GM12878 (cell line): Measurements from ENCODE around the gene KIF11. TPM values are rescaled to one million over a fixed set of nuclear protein-coding genes. Genes with fewer than 3 reads are reported as not detected.

Source experiments
- BHLHE40 ChIP-seq, 2 experiments: fragments of 450-650 bp in 1 of 2; IDR thresholded peaks; 2 replicates each; pipeline ENCODE4 v1.6.1; 2011 to 2017; ENCODE audit warnings: low read depth in 2 of 2, borderline replicate concordance in 1 of 2, improper control_type of control experiment in 1 of 2, low read length in 1 of 2, mild to moderate bottlenecking in 1 of 2
- BRCA1 ChIP-seq: IDR thresholded peaks from 2 replicates; pipeline ENCODE4 v1.6.1; 2011; ENCODE audit warnings: low read depth, low read length, improper control_type of control experiment
- CREB1 ChIP-seq: IDR thresholded peaks from 2 replicates; pipeline ENCODE4 v1.6.1; 2012; ENCODE audit warnings: low read depth, mild to moderate bottlenecking, inconsistent platforms
- E4F1 ChIP-seq: fragments of 450-650 bp; IDR thresholded peaks from 2 replicates; pipeline ENCODE4 v1.6.1; 2018; ENCODE audit warnings: borderline replicate concordance, mild to moderate bottlenecking; ENCODE audit not compliant: partially characterized antibody
- MTA2 ChIP-seq: fragments of 450-650 bp; IDR thresholded peaks from 2 replicates; pipeline ENCODE4 v1.6.1; 2016; ENCODE audit warnings: low read depth, mild to moderate bottlenecking, moderate library complexity
- MXI1 ChIP-seq: fragments of 150-350 bp; IDR thresholded peaks from 2 replicates; pipeline ENCODE4 v1.6.1; 2011; ENCODE audit warnings: low read depth, mild to moderate bottlenecking, inconsistent platforms, low read length, improper control_type of control experiment
- RCOR1 ChIP-seq: conservative IDR thresholded peaks from 2 replicates; pipeline ENCODE4 v1.6.1; 2012; ENCODE audit warnings: low read depth, low read length, improper control_type of control experiment
- RELB ChIP-seq: fragments of 450-650 bp; IDR thresholded peaks from 2 replicates; pipeline ENCODE4 v1.6.1; 2017; ENCODE audit warnings: low read depth, mild to moderate bottlenecking, moderate library complexity
- SMARCA5 ChIP-seq: fragments of 450-650 bp; IDR thresholded peaks from 2 replicates; pipeline ENCODE4 v1.6.1; 2017; ENCODE audit warnings: mild to moderate bottlenecking
- TCF3 ChIP-seq: IDR thresholded peaks from 2 replicates; pipeline ENCODE4 v1.6.1; 2012; ENCODE audit warnings: low read depth, mild to moderate bottlenecking, low read length, borderline replicate concordance; ENCODE audit not compliant: insufficient read depth
- ZBTB40 ChIP-seq: fragments of 450-650 bp; IDR thresholded peaks from 2 replicates; pipeline ENCODE4 v1.6.1; 2016; ENCODE audit warnings: mild to moderate bottlenecking, moderate library complexity, borderline replicate concordance
- ZNF207 ChIP-seq: fragments of 450-650 bp; IDR thresholded peaks from 2 replicates; pipeline ENCODE4 v1.6.1; 2014; ENCODE audit warnings: antibody characterized with exemption, mild to moderate bottlenecking, borderline replicate concordance
- ZNF217 ChIP-seq: fragments of 450-650 bp; IDR thresholded peaks from 2 replicates; pipeline ENCODE4 v1.6.1; 2017; ENCODE audit warnings: antibody characterized with exemption, mild to moderate bottlenecking
- polyA plus RNA-seq, 11 experiments: library from polyadenylated mRNA; depleted of rRNA in 4 of 11; unstranded in 6 of 11; stranded (reverse) in 5 of 11; fragments of >200 nt; fragmentation: Nextera tagmentation in 4 of 11; fragmentation: Illumina TruSeq in 1 of 11; extraction: Ambion mirVana in 4 of 11; extraction: Trizol in 1 of 11; gene quantifications; 1 replicate in 1 of 11; 2 replicates in 10 of 11; pipeline versions ENCODE4 v1.2.1 to v1.2.3, GENCODE V29; 2011 to 2016; ENCODE audit warnings: inconsistent platforms in 2 of 11, missing spikeins in 2 of 11, low read depth in 1 of 11
- total RNA-seq, 4 experiments: library from RNA; depleted of rRNA in 3 of 4; stranded (reverse); fragments of >200 nt in 3 of 4; fragmentation: Illumina TruSeq in 1 of 4; extraction: Trizol in 1 of 4; gene quantifications; 2 replicates each; pipeline versions ENCODE4 v1.2.1 to v1.2.3, GENCODE V29; 2013 to 2021
- TF ChIP-seq, protein P1 (sequence below): fragments of 450-650 bp; IDR thresholded peaks from 2 replicates; pipeline ENCODE4 v1.6.1; 2016; ENCODE audit warnings: mild to moderate bottlenecking
- TF ChIP-seq, protein P2 (sequence below): IDR thresholded peaks from 2 replicates; pipeline ENCODE4 v1.6.1; 2012; ENCODE audit warnings: mild to moderate bottlenecking, low read depth, low read length

KIF11 gene
- total and polyA plus RNA-seq, 10 of the 15 experiments (the other 5 are each of a cell fraction or from before 2014, with no cell fraction given): 14.1 to 79.8 (median 41.9) TPM

DNA sequence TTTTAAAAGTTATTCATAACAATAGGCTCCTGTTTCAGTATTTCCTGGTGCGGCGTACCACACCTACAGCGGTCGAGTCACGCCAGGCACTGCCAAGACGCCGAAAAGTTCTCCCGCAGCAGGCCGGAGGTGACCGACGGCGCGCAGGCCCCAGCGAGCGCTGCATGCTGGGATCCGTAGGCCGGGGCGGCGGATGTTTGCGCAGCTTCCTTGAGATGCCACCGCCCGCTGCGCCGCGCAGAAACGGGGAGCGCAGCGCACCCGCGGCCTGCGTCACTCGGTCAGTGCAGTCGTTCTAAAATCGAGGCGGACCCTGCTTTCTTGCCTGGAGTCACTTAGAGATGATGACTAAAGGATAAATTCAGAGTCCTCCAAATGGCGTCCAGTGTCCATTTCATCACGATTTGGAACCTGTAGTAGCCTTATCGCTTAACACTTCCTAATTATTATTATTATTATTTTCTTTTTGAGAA, 1.3 kb upstream of the KIF11 start (continued):
- TF ChIP-seq ZBTB40 (peak; percentile 70; the same call in 1 of the 2 replicates), RCOR1 (peak; percentile 35; the same call in 1 of the 2 replicates), CREB1 (peak; percentile 91), BHLHE40 (IDR thresholded peaks at IDR 0.05; ENCODE audit: borderline replicate concordance in 1 of 2, low read depth in 2 of 2, low read length in 1 of 2) (peak in 1 of 2 experiments; percentile 64; a peak in 1 of 4 replicates), TCF3 (0 out of 2 replicates have a peak, but pooled peaks have one; percentile 50), E4F1 (peak; percentile 21), SMARCA5 (no peak), ZNF207 (0 out of 2 replicates have a peak, but pooled peaks have one; percentile 38), RELB (0 out of 2 replicates have a peak, but pooled peaks have one; percentile 48), BRCA1 (no peak), MXI1 (peak; percentile 65; the same call in 1 of the 2 replicates), MTA2 (no peak), ZNF217 (no peak)
- TF ChIP-seq, protein P1, sequence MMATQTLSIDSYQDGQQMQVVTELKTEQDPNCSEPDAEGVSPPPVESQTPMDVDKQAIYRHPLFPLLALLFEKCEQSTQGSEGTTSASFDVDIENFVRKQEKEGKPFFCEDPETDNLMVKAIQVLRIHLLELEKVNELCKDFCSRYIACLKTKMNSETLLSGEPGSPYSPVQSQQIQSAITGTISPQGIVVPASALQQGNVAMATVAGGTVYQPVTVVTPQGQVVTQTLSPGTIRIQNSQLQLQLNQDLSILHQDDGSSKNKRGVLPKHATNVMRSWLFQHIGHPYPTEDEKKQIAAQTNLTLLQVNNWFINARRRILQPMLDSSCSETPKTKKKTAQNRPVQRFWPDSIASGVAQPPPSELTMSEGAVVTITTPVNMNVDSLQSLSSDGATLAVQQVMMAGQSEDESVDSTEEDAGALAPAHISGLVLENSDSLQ: peak; percentile 73
- TF ChIP-seq, protein P2, sequence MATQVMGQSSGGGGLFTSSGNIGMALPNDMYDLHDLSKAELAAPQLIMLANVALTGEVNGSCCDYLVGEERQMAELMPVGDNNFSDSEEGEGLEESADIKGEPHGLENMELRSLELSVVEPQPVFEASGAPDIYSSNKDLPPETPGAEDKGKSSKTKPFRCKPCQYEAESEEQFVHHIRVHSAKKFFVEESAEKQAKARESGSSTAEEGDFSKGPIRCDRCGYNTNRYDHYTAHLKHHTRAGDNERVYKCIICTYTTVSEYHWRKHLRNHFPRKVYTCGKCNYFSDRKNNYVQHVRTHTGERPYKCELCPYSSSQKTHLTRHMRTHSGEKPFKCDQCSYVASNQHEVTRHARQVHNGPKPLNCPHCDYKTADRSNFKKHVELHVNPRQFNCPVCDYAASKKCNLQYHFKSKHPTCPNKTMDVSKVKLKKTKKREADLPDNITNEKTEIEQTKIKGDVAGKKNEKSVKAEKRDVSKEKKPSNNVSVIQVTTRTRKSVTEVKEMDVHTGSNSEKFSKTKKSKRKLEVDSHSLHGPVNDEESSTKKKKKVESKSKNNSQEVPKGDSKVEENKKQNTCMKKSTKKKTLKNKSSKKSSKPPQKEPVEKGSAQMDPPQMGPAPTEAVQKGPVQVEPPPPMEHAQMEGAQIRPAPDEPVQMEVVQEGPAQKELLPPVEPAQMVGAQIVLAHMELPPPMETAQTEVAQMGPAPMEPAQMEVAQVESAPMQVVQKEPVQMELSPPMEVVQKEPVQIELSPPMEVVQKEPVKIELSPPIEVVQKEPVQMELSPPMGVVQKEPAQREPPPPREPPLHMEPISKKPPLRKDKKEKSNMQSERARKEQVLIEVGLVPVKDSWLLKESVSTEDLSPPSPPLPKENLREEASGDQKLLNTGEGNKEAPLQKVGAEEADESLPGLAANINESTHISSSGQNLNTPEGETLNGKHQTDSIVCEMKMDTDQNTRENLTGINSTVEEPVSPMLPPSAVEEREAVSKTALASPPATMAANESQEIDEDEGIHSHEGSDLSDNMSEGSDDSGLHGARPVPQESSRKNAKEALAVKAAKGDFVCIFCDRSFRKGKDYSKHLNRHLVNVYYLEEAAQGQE: peak; percentile 37; the same call in 1 of the 2 replicates
